ENCODE measurements around the gene OTOR.

DNA sequence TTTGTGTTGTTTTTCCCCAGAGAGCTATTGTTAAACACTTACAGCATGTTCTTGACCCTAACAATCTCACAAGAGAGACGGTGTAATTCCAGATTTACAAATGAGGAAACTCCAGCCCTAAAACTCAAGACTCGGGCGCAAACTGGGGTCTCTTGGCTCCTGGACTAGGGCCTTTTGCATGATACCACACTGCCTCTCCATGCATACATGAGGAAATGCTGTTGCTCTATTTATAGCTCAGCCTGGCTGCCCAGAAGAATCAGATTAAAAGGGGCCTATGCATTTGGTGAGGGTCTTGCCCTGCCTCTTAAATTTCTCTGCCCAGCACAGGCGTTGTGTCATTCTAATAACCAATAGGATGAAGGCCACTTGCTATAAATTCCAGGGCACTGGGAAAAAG lies 48.9 kb upstream of the OTOR start:
- TF ChIP-seq, protein P1, sequence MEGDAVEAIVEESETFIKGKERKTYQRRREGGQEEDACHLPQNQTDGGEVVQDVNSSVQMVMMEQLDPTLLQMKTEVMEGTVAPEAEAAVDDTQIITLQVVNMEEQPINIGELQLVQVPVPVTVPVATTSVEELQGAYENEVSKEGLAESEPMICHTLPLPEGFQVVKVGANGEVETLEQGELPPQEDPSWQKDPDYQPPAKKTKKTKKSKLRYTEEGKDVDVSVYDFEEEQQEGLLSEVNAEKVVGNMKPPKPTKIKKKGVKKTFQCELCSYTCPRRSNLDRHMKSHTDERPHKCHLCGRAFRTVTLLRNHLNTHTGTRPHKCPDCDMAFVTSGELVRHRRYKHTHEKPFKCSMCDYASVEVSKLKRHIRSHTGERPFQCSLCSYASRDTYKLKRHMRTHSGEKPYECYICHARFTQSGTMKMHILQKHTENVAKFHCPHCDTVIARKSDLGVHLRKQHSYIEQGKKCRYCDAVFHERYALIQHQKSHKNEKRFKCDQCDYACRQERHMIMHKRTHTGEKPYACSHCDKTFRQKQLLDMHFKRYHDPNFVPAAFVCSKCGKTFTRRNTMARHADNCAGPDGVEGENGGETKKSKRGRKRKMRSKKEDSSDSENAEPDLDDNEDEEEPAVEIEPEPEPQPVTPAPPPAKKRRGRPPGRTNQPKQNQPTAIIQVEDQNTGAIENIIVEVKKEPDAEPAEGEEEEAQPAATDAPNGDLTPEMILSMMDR (IDR thresholded peaks at IDR 0.05): no peak
- no peak for TF ChIP-seq POLR2AphosphoS5 (IDR thresholded peaks at IDR 0.05)
- TF ChIP-seq POLR2A (IDR thresholded peaks at IDR 0.05): no peak

Data from upper lobe of left lung (tissue), 4 donors.